ENCODE results near the gene PROM1. TPM values are rescaled to one million over a fixed set of nuclear protein-coding genes. Genes with fewer than 3 reads are reported as not detected.

The PROM1 gene
- total RNA-seq, 1 experiment from 2014 or later = 65.1 TPM

GRCh38 chr4:15958562-15958961 lies 125.3 kb downstream of the PROM1 start (continued):
- TF ChIP-seq, protein P1, sequence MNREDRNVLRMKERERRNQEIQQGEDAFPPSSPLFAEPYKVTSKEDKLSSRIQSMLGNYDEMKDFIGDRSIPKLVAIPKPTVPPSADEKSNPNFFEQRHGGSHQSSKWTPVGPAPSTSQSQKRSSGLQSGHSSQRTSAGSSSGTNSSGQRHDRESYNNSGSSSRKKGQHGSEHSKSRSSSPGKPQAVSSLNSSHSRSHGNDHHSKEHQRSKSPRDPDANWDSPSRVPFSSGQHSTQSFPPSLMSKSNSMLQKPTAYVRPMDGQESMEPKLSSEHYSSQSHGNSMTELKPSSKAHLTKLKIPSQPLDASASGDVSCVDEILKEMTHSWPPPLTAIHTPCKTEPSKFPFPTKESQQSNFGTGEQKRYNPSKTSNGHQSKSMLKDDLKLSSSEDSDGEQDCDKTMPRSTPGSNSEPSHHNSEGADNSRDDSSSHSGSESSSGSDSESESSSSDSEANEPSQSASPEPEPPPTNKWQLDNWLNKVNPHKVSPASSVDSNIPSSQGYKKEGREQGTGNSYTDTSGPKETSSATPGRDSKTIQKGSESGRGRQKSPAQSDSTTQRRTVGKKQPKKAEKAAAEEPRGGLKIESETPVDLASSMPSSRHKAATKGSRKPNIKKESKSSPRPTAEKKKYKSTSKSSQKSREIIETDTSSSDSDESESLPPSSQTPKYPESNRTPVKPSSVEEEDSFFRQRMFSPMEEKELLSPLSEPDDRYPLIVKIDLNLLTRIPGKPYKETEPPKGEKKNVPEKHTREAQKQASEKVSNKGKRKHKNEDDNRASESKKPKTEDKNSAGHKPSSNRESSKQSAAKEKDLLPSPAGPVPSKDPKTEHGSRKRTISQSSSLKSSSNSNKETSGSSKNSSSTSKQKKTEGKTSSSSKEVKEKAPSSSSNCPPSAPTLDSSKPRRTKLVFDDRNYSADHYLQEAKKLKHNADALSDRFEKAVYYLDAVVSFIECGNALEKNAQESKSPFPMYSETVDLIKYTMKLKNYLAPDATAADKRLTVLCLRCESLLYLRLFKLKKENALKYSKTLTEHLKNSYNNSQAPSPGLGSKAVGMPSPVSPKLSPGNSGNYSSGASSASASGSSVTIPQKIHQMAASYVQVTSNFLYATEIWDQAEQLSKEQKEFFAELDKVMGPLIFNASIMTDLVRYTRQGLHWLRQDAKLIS (CRISPR knock-in tag; IDR thresholded peaks at IDR 0.05; ENCODE audit: borderline replicate concordance) = no peak
- no peak for TF ChIP-seq ETV6 (CRISPR knock-in tag; IDR thresholded peaks at IDR 0.05)
- TF ChIP-seq, protein P2, sequence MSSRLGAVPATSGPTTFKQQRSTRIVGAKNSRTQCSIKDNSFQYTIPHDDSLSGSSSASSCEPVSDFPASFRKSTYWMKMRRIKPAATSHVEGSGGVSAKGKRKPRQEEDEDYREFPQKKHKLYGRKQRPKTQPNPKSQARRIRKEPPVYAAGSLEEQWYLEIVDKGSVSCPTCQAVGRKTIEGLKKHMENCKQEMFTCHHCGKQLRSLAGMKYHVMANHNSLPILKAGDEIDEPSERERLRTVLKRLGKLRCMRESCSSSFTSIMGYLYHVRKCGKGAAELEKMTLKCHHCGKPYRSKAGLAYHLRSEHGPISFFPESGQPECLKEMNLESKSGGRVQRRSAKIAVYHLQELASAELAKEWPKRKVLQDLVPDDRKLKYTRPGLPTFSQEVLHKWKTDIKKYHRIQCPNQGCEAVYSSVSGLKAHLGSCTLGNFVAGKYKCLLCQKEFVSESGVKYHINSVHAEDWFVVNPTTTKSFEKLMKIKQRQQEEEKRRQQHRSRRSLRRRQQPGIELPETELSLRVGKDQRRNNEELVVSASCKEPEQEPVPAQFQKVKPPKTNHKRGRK (CRISPR knock-in tag; IDR thresholded peaks at IDR 0.05; ENCODE audit: borderline replicate concordance) = no peak
- TF ChIP-seq, protein P3, sequence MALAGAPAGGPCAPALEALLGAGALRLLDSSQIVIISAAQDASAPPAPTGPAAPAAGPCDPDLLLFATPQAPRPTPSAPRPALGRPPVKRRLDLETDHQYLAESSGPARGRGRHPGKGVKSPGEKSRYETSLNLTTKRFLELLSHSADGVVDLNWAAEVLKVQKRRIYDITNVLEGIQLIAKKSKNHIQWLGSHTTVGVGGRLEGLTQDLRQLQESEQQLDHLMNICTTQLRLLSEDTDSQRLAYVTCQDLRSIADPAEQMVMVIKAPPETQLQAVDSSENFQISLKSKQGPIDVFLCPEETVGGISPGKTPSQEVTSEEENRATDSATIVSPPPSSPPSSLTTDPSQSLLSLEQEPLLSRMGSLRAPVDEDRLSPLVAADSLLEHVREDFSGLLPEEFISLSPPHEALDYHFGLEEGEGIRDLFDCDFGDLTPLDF (CRISPR knock-in tag; IDR thresholded peaks at IDR 0.05) = no peak
- no peak for TF ChIP-seq ZSCAN18 (CRISPR knock-in tag; IDR thresholded peaks at IDR 0.05)
- TF ChIP-seq, protein P4, sequence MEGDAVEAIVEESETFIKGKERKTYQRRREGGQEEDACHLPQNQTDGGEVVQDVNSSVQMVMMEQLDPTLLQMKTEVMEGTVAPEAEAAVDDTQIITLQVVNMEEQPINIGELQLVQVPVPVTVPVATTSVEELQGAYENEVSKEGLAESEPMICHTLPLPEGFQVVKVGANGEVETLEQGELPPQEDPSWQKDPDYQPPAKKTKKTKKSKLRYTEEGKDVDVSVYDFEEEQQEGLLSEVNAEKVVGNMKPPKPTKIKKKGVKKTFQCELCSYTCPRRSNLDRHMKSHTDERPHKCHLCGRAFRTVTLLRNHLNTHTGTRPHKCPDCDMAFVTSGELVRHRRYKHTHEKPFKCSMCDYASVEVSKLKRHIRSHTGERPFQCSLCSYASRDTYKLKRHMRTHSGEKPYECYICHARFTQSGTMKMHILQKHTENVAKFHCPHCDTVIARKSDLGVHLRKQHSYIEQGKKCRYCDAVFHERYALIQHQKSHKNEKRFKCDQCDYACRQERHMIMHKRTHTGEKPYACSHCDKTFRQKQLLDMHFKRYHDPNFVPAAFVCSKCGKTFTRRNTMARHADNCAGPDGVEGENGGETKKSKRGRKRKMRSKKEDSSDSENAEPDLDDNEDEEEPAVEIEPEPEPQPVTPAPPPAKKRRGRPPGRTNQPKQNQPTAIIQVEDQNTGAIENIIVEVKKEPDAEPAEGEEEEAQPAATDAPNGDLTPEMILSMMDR (IDR thresholded peaks at IDR 0.05) = no peak
- no peak for TF ChIP-seq OVOL2 (CRISPR knock-in tag; IDR thresholded peaks at IDR 0.05; ENCODE audit: borderline replicate concordance)
- no peak for TF ChIP-seq ZNF219 (CRISPR knock-in tag; IDR thresholded peaks at IDR 0.05; ENCODE audit: borderline replicate concordance)
- TF ChIP-seq, protein P5, sequence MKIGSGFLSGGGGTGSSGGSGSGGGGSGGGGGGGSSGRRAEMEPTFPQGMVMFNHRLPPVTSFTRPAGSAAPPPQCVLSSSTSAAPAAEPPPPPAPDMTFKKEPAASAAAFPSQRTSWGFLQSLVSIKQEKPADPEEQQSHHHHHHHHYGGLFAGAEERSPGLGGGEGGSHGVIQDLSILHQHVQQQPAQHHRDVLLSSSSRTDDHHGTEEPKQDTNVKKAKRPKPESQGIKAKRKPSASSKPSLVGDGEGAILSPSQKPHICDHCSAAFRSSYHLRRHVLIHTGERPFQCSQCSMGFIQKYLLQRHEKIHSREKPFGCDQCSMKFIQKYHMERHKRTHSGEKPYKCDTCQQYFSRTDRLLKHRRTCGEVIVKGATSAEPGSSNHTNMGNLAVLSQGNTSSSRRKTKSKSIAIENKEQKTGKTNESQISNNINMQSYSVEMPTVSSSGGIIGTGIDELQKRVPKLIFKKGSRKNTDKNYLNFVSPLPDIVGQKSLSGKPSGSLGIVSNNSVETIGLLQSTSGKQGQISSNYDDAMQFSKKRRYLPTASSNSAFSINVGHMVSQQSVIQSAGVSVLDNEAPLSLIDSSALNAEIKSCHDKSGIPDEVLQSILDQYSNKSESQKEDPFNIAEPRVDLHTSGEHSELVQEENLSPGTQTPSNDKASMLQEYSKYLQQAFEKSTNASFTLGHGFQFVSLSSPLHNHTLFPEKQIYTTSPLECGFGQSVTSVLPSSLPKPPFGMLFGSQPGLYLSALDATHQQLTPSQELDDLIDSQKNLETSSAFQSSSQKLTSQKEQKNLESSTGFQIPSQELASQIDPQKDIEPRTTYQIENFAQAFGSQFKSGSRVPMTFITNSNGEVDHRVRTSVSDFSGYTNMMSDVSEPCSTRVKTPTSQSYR (CRISPR knock-in tag; IDR thresholded peaks at IDR 0.05) = no peak
- TF ChIP-seq EMX1 (CRISPR knock-in tag; IDR thresholded peaks at IDR 0.05) = no peak
- TF ChIP-seq, protein P6, sequence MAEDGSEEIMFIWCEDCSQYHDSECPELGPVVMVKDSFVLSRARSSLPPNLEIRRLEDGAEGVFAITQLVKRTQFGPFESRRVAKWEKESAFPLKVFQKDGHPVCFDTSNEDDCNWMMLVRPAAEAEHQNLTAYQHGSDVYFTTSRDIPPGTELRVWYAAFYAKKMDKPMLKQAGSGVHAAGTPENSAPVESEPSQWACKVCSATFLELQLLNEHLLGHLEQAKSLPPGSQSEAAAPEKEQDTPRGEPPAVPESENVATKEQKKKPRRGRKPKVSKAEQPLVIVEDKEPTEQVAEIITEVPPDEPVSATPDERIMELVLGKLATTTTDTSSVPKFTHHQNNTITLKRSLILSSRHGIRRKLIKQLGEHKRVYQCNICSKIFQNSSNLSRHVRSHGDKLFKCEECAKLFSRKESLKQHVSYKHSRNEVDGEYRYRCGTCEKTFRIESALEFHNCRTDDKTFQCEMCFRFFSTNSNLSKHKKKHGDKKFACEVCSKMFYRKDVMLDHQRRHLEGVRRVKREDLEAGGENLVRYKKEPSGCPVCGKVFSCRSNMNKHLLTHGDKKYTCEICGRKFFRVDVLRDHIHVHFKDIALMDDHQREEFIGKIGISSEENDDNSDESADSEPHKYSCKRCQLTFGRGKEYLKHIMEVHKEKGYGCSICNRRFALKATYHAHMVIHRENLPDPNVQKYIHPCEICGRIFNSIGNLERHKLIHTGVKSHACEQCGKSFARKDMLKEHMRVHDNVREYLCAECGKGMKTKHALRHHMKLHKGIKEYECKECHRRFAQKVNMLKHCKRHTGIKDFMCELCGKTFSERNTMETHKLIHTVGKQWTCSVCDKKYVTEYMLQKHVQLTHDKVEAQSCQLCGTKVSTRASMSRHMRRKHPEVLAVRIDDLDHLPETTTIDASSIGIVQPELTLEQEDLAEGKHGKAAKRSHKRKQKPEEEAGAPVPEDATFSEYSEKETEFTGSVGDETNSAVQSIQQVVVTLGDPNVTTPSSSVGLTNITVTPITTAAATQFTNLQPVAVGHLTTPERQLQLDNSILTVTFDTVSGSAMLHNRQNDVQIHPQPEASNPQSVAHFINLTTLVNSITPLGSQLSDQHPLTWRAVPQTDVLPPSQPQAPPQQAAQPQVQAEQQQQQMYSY (CRISPR knock-in tag; IDR thresholded peaks at IDR 0.05) = no peak
- no peak for TF ChIP-seq MLX (CRISPR knock-in tag; IDR thresholded peaks at IDR 0.05)
- TF ChIP-seq, protein P7, sequence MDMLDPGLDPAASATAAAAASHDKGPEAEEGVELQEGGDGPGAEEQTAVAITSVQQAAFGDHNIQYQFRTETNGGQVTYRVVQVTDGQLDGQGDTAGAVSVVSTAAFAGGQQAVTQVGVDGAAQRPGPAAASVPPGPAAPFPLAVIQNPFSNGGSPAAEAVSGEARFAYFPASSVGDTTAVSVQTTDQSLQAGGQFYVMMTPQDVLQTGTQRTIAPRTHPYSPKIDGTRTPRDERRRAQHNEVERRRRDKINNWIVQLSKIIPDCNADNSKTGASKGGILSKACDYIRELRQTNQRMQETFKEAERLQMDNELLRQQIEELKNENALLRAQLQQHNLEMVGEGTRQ (CRISPR knock-in tag; IDR thresholded peaks at IDR 0.05) = no peak
- TF ChIP-seq, protein P8, sequence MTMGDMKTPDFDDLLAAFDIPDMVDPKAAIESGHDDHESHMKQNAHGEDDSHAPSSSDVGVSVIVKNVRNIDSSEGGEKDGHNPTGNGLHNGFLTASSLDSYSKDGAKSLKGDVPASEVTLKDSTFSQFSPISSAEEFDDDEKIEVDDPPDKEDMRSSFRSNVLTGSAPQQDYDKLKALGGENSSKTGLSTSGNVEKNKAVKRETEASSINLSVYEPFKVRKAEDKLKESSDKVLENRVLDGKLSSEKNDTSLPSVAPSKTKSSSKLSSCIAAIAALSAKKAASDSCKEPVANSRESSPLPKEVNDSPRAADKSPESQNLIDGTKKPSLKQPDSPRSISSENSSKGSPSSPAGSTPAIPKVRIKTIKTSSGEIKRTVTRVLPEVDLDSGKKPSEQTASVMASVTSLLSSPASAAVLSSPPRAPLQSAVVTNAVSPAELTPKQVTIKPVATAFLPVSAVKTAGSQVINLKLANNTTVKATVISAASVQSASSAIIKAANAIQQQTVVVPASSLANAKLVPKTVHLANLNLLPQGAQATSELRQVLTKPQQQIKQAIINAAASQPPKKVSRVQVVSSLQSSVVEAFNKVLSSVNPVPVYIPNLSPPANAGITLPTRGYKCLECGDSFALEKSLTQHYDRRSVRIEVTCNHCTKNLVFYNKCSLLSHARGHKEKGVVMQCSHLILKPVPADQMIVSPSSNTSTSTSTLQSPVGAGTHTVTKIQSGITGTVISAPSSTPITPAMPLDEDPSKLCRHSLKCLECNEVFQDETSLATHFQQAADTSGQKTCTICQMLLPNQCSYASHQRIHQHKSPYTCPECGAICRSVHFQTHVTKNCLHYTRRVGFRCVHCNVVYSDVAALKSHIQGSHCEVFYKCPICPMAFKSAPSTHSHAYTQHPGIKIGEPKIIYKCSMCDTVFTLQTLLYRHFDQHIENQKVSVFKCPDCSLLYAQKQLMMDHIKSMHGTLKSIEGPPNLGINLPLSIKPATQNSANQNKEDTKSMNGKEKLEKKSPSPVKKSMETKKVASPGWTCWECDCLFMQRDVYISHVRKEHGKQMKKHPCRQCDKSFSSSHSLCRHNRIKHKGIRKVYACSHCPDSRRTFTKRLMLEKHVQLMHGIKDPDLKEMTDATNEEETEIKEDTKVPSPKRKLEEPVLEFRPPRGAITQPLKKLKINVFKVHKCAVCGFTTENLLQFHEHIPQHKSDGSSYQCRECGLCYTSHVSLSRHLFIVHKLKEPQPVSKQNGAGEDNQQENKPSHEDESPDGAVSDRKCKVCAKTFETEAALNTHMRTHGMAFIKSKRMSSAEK (CRISPR knock-in tag; IDR thresholded peaks at IDR 0.05; ENCODE audit: borderline replicate concordance) = no peak
